Activated CD8-positive, alpha-beta memory T cell treated with anti-CD3 and anti-CD28 coated beads, Interleukin-2, amount 50 U/mL, for 1 hour (primary cell): Measurements from ENCODE around the gene TMC4.

ENCODE experiments used
- DNase-seq: peaks from one replicate; pipeline ENCODE4 v3.0.0-alpha.2; 2020; ENCODE audit errors: extremely low read depth

Gene TMC4

GRCh38 chr19:54133312-54133956 lies 39.5 kb downstream of the TMC4 start:
- DNase-seq: no peak

GRCh38 chr19:54129617-54129996 lies 43.4 kb downstream of the TMC4 start:
- DNase-seq: no peak

- DNase-seq: no peak
These were observed 44.0 kb downstream of the TMC4 start for GRCh38 chr19:54128796-54129616.

GRCh38 chr19:54128441-54128725 lies 44.6 kb downstream of the TMC4 start:
- DNase-seq: no peak

- DNase-seq: no peak
These were observed 45.1 kb downstream of the TMC4 start for GRCh38 chr19:54127688-54128440.

GRCh38 chr19:54125713-54126112 lies 47.2 kb downstream of the TMC4 start:
- no peak for DNase-seq

GRCh38 chr19:54124393-54124792 lies 48.6 kb downstream of the TMC4 start:
- no peak for DNase-seq

GRCh38 chr19:54123682-54124081 lies 49.3 kb downstream of the TMC4 start:
- no peak for DNase-seq

- no peak for DNase-seq
These were observed 51.7 kb downstream of the TMC4 start for GRCh38 chr19:54121259-54121658.

GRCh38 chr19:54115109-54116063 lies 57.6 kb downstream of the TMC4 start, which contains the start of the genes PRPF31 and TFPT:
Gene PRPF31, plus strand, starts transcription at chr19:54115754. Its CDS starts 2,525 bp downstream, at chr19:54118279.
Gene TFPT, minus strand, starts transcription at chr19:54115657. Its CDS starts 388 bp downstream, at chr19:54115269.
- DNase-seq: peak; percentile 97

- DNase-seq: no peak
These were observed 58.4 kb downstream of the TMC4 start for GRCh38 chr19:54114340-54115108.
